Amniotic epithelial cell (primary cell): ENCODE data around the gene CALR3.
"Not testable (repeated sequence)": the region's sequence is repeated elsewhere in the genome, so short reads cannot be mapped to it uniquely, and the experiment has no call there.

Experiments
- DNase-seq: peaks from one replicate; pipeline ENCODE4 v3.0.0-alpha.2; 2010; ENCODE audit warnings: low read depth

CALR3 gene

DNA sequence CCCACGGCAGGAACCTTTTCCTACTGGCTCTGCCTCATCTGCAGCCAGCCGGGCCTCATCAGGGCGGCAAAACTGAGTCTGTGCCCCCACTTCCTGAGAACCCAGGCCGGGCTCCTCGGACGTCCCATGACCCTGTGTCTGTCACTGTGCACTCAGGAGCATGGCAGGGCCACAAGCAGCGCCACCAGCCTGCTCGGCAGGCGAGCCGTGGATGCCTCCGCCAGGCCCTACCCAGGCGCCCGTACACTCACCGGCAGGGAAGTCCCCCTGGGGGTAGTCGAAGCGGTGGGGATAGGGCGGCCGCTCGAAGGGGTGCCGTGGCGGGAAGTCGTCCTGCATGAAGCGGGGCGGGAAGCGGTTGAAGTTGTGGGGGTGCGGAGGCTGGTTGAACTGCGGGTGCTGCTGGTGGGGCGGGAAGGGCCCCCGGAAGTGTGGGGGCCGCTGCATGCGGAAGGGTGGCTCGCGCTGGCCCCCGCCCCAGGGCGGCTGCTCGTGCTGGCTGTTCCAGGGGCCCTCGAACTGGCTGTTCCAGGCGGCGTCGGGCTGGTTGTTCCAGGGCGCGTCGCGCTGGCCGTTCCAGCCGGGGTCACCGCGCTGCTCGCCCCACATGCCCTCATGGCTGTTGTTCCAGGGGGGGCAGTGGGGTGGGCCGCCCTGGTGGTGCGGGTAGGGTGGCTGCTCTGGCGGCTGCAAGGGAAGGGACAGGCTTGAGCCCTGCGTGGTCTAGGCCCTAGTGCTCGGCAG is 29.2 kb upstream of the CALR3 start:
- no peak for DNase-seq

- DNase-seq = no peak
Measured at GRCh38 chr19:16522559-16523377, 26.8 kb upstream of the CALR3 start.

DNA sequence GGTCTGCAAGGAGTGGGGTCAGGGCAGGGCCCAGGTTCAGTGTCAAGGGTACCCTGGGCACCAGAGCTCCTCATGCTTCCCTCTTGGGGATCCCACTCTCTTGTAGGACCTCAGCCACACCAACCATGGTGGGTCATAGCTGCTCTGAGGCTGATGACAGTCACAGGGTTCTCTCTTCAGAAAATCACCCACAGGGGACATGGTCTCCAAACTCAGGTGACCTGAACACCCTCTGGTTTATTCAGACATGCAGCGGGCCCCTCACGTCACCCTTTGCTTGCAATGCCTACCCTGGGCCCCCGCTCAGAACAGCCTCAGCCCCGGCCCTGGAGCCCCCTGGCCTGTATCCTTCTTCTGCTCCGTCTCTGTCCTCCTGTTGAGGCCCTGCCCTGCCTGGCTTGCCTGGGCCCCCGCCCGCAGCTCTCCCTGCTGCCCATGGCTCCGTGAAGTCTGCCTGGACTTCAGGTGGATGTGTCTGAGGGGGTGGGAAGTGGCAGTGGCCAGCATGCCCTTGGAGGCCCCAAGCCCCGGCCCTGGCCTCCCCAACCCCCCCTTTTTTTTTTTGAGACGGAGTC is 25.8 kb upstream of the CALR3 start:
- no peak for DNase-seq

DNA sequence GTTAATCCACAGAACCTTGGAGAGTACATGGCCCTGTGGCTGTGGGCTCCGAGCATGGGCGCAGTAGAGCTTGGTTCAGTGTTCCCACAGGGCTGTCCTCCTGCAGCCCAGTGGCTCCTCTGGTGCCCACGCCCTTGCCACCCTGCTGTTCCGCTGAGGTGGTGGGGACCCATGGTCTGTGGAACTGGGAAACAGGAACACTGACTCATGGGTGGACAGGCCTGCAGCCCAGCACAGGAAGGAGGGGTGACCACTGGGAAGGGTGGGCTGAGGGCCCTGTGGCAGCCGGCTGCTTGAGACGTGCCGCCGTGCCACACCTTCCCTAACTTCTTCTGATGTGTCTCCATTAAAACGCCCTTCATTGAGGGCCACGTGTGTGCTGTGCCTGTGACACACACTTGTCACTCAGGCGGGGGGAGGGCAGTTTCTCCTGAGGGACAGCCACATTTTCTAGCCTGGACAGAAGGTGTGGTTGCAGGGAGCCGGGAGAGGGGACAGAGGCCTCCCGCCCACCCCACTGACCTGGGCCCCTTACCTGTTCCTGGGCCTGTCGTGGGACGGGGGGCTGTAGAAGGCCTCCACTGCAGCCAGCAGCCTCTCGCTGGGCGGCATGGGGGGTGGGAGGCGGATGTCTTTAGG is 25.1 kb upstream of the CALR3 start:
- no peak for DNase-seq

GRCh38 chr19:16520074-16520973 is 24.4 kb upstream of the CALR3 start:
- no peak for DNase-seq

- DNase-seq = no peak
Measured at GRCh38 chr19:16519230-16519687, 23.3 kb upstream of the CALR3 start.

- no peak for DNase-seq
Measured at GRCh38 chr19:16518483-16519229, 22.7 kb upstream of the CALR3 start.

GRCh38 chr19:16518061-16518460 is 22.1 kb upstream of the CALR3 start:
- DNase-seq = no peak

DNA sequence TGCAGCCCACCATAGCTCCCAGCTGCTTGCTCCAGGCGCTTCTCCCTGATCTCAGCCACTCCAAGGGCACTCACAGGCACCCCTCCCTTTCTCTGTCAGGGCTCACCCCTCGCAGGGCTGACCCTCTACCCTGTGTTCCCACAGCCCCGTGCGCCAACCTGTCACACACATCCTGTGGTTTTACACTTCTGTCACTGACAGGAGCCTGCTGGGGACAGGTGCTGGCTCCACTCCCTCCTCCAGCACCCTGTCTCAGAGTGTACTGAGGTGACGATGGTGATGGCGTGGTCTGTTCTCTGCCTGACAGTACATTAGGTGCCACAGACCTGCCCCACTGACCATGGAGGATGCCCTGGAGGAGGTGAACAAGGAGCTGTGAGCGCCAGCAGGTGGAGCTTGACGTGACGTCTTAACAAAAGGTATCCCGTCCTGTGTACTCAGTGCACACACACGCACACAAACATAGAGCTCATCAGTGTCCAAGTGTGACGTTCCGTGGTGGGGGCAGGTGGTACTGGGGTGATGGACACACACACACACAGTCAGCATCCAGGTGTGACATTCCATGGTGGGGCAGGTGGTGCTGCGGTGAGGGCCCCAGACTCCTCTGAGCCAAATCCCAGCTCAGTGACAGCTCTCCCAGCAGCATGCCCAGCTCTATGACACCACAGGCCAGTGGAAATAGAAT is 21.1 kb upstream of the CALR3 start:
- DNase-seq = no peak

DNA sequence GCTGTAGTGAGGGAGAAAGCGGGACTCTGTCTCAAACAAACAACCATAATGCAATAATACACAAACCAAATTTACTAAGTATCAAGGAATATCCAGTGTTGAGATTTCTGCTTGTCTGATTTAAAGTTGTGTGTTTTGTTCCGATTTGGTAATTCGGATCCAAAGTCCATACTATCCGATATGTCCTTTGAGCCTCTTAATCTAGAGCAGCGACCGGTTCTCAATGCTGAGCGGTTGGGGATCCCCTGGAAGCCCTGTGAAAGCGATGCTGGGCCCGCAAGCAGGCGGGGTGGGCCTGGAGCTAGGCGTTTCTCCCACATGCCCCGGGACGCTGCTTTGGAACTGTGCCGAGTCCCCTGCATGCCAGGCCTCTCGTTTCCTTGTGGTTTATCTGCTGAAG is 20.4 kb upstream of the CALR3 start:
- no peak for DNase-seq

DNA sequence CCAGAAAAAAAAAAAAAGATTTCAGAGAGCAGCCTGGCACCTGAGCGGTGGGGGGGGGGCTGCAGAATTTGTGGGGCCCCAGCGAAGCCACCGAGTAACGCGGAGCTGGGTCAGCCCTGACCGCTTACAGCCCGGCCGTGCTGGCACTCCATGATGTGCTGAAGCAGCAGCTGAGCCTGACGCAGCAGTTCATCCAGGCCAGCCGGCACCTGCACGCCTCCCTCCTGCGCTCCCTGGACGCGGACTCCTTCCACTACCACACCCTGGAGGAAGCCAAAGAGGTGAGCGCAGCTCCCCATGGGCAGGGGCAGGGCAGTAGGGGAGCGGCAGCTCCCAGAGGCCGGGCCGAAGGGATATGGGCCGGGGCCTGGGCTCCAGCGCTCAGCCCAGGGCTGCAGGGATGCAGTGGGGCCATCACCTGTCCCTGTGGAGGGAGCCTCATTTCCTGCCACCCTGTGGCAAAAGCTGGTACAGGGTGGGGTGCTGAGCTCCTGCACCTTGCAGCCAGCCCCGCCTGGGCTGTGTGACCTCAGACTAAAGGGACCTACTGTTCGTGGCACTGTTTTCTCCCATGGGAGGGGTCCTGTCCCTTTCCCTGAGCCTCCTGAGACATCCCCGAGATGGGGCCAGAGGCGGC is 18.5 kb upstream of the CALR3 start:
- DNase-seq = no peak

- not testable (repeated sequence) for DNase-seq
Measured at GRCh38 chr19:16512611-16513010, 16.6 kb upstream of the CALR3 start.

- no peak for DNase-seq
Measured at GRCh38 chr19:16509141-16510061, 13.4 kb upstream of the CALR3 start.

GRCh38 chr19:16508546-16508945 is 12.6 kb upstream of the CALR3 start:
- DNase-seq = no peak

- no peak for DNase-seq
Measured at GRCh38 chr19:16506961-16507360, 11.0 kb upstream of the CALR3 start.

- peak; percentile 19 for DNase-seq
Measured at GRCh38 chr19:16506161-16506560, 10.2 kb upstream of the CALR3 start.

DNA sequence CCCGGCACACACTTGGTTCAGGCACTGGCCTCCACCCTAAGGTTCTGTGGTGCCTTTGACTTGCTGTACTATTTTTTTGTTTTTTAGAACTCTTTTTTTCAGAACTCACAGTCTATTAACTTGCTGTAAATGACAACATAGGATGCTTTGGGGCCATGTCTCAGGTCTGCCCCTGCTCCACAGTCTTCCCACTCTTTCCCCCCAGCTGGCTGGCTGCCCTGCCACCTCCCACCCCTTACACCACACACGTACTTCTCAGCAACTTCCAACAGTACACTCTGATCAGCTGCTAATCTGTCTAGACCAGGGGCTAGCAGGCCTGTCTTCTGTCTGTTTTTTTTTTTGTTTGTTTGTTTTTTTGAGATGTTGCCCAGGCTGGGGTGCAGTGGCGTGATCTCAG is 8.3 kb upstream of the CALR3 start:
- no peak for DNase-seq

DNA sequence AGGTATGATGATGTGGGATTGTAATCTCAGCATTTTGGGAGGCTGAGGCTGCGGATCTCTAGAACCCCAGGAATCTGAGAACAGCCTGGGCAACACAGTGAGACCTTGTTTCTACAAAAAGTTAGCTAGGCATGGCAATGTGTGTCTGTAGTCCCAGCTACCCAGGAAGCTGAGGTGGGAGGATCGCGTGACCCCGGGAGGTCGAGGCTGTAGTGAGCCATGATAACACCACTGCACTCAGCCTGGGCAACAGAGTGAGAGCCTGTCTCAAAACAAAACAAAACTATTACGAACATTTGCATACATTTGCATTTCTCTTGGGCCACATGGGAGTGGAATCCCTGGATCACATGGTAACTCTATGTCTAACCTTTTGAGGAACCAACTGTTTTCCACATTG is 1.9 kb upstream of the CALR3 start:
- no peak for DNase-seq

DNA sequence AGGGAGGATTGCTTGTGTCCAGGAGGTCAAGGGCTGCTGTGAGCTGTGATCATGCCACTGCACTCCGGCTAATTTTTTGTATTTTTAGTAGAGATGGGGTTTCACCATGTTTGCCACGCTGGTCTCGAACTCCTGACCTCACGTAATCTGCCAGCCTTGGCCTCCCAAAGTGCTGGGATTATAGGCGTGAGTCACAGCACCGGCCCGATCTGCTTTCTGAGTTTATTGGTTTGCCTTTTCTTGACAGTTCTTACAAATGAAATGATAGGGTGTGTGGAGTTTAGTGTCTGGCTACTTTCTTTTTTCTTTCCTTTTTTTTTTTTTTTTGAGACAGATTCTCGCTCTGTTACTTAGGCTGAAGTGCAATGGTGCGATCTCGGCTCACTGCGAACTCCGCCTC is 1.1 kb upstream of the CALR3 start:
- DNase-seq = peak; percentile 30
